Liver (tissue), 3 donors: ENCODE measurements around the gene RASSF1.

Source experiments
- CTCF ChIP-seq: fragments of 150-350 bp; IDR thresholded peaks from 2 replicates; pipeline ENCODE4 v1.5.1; 2017; ENCODE audit warnings: improper control_type of control experiment, low read depth, low read length; ENCODE audit not compliant: missing input control
- FOXA1 ChIP-seq: IDR thresholded peaks from 2 replicates; pipeline ENCODE4 v1.6.1; 2016; ENCODE audit warnings: antibody characterized with exemption
- MAX ChIP-seq: IDR thresholded peaks from 2 replicates; pipeline ENCODE4 v1.6.1; 2016; ENCODE audit warnings: antibody characterized with exemption
- RAD21 ChIP-seq, 2 donors: IDR thresholded peaks; 2 replicates each; pipeline ENCODE4 v1.6.1; 2016; ENCODE audit warnings: antibody characterized with exemption in 2 of 2, mild to moderate bottlenecking in 2 of 2
- REST ChIP-seq: IDR thresholded peaks from 2 replicates; pipeline ENCODE4 v1.6.1; 2016; ENCODE audit warnings: antibody characterized with exemption, mild to moderate bottlenecking
- RXRA ChIP-seq, 2 donors: IDR thresholded peaks; 2 replicates each; pipeline ENCODE4 v1.6.1; 2017 to 2018; ENCODE audit warnings: antibody characterized with exemption in 2 of 2, mild to moderate bottlenecking in 1 of 2
- YY1 ChIP-seq: IDR thresholded peaks from 2 replicates; pipeline ENCODE4 v1.6.1; 2016; ENCODE audit warnings: antibody characterized with exemption, mild to moderate bottlenecking
- TF ChIP-seq, protein P1 (sequence below): IDR thresholded peaks from 2 replicates; pipeline ENCODE4 v1.6.1; 2016; ENCODE audit warnings: antibody characterized with exemption
- donor health status: healthy.
- donor health status: healthy.

DNA sequence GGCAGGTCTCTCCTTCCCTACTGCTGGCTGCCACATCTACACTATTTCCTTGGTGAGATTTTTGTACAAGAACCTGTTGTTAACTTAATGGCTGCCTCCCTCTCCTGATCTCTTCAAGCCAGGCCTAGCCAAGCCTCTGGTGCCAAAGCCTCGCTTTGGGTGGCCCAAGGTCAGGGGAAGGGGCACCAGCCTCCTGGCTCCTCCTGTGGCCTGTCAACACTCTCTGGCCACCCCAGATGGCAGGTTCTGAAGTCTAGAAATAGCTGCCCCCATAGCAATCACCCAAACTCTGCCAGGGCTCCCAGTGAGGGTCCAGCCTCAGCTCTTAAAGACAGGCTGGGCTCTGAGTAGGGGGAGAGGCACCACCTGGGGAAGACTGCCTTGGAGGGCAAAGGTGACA lies 53.4 kb downstream of the RASSF1 start:
- TF ChIP-seq CTCF (no peak), RXRA (IDR thresholded peaks at IDR 0.05) (no peak), YY1 (no peak), RAD21 (IDR thresholded peaks at IDR 0.05) (no peak), REST (no peak), MAX (no peak), FOXA1 (no peak)
- TF ChIP-seq, protein P1, sequence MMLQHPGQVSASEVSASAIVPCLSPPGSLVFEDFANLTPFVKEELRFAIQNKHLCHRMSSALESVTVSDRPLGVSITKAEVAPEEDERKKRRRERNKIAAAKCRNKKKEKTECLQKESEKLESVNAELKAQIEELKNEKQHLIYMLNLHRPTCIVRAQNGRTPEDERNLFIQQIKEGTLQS: no peak
